Naive B cell (primary cell): ENCODE results near the gene AMACR. TPM values are rescaled to one million over a fixed set of nuclear protein-coding genes. Genes with fewer than 3 reads are reported as not detected.
A peak's percentile ranks its signal among the peaks of the same experiment; 100 is the strongest.
"Not testable (repeated sequence)": the region's sequence is repeated elsewhere in the genome, so short reads cannot be mapped to it uniquely, and the experiment has no call there.

Experiments
- ATAC-seq, 2 donors: fragments of 150-1000 bp; cut with Tn5 transposase; 2 replicates each; pipeline ENCODE4 v1.10.0; 2021; ENCODE audit warnings: low read depth in 2 of 2, mild to moderate bottlenecking in 2 of 2, moderate library complexity in 2 of 2
- DNase-seq: peaks from one replicate; pipeline ENCODE4 v3.0.0; 2022
- H3K27ac Mint-ChIP-seq, 6 donors: one replicate each; pipeline ENCODE4 v1.8.0; 2020 to 2022; ENCODE audit warnings: mild to moderate bottlenecking in 6 of 6, mixed read lengths in 6 of 6, moderate library complexity in 5 of 6, inconsistent platforms in 2 of 6
- H3K27me3 Mint-ChIP-seq, 3 donors: one replicate each; pipeline ENCODE4 v1.8.0; 2021 to 2022; ENCODE audit warnings: mixed read lengths in 3 of 3, mild to moderate bottlenecking in 1 of 3
- H3K36me3 Mint-ChIP-seq, 2 donors: one replicate each; pipeline ENCODE4 v1.8.0; 2020 to 2022; ENCODE audit warnings: mixed read lengths in 2 of 2, inconsistent platforms in 1 of 2, mild to moderate bottlenecking in 1 of 2
- H3K4me1 Mint-ChIP-seq, 3 donors: one replicate each; pipeline ENCODE4 v1.8.0; 2020 to 2022; ENCODE audit warnings: mixed read lengths in 3 of 3, inconsistent platforms in 1 of 3, mild to moderate bottlenecking in 1 of 3, moderate library complexity in 1 of 3
- H3K4me3 Mint-ChIP-seq, 8 donors: one replicate each; pipeline ENCODE4 v1.8.0; 2020 to 2022; ENCODE audit warnings: mild to moderate bottlenecking in 8 of 8, mixed read lengths in 8 of 8, moderate library complexity in 8 of 8, inconsistent platforms in 2 of 8
- H3K9me3 Mint-ChIP-seq, 7 donors: one replicate each; pipeline ENCODE4 v1.8.0; 2020 to 2022; ENCODE audit warnings: mixed read lengths in 7 of 7, mild to moderate bottlenecking in 5 of 7, inconsistent platforms in 2 of 7, moderate library complexity in 1 of 7
- polyA plus RNA-seq, 6 donors: library from polyadenylated mRNA; unstranded; fragments of 300-500 nt; fragmentation: Illumina TruSeq; gene quantifications; one replicate each; pipeline ENCODE4 v1.2.3, GENCODE V29; 2021; ENCODE audit warnings: low read depth in 6 of 6

AMACR gene
- polyA plus RNA-seq, 6 donors from 2014 or later = 4.3 to 12.5 (median 8.3) TPM

DNA sequence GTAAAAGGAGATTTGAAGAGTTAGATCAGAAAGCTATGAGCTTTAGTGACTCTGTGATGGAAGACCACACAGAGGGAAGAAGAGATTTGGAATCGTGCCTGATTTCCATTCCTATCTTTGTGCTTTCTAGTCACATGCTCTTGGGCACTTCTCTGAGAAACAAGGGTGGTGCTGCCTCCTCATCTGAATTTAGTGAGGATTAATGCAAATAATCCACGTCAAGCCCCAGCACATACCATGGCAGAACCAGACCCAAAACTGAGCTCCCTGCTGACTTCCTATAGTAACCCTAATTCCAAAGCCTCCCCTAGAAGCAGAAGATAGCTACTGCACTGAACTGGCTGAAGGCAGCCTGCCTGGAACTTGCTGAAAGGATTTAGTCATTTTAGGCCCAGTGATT is 41.0 kb downstream of the AMACR start:
- H3K27ac Mint-ChIP-seq = no peak overlapping the region
- peaks cover 4 to 19% (median 4%) of the 10 kb centered on the region in 3 donors for H3K27me3 Mint-ChIP-seq
- H3K4me3 Mint-ChIP-seq = no peak overlapping the region
- H3K36me3 Mint-ChIP-seq = no peaks in the 10 kb centered on the region
- no peak for ATAC-seq
- no peak for DNase-seq
- no peaks in the 10 kb centered on the region for H3K9me3 Mint-ChIP-seq
- H3K4me1 Mint-ChIP-seq = no peaks in the 10 kb centered on the region

DNA sequence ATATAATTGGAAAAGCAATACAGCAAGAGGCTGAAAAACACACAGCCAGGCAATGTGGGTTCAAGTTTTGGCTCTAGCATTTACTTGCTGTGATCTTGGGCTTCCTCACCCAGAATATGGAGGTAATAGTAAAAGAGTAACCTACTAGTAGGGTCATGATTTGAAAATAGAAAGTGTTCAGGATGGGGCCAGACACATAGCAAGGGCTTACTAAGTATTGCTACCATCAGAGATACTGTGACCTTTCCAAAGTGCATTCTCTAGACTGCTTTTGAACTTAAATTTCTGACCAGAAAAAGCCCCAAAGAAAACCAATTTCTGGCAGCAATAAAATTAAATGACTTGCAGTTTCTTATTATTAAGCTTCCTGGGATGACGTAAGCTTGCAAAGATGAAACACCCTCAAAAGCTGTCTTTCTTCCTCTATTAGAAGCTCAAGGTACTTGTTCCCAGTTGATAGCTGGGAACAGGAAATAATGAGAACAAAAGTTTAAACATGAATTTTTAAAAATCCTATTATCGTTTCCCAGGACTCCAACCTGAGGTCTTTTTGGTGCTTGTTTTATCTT is 43.6 kb downstream of the AMACR start:
- no peaks in the 10 kb centered on the region for H3K4me1 Mint-ChIP-seq
- DNase-seq = no peak

DNA sequence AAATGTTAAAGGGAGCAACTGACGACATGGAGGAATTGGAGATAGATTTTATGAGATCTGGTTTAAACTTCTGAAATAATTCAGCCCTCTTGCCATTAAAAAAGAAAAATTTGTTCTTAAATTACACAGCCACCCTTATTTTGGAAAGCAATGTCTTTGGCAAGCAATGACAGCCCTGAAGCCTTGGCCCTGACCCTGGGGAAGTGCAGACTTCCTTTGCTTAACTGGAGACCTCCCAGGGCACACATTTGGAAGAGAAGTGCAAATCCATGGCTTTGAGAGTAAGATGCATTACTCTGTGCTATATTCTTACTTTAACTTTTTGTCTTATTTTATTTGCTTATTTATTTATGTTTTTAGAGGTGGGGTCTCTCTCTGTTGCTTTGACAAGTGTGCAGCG is 49.7 kb downstream of the AMACR start:
- no peak for DNase-seq
- H3K27ac Mint-ChIP-seq = no peak overlapping the region
- H3K36me3 Mint-ChIP-seq = no peaks in the 10 kb centered on the region
- peaks cover 0 to 27% (median 9%) of the 10 kb centered on the region in 7 donors for H3K9me3 Mint-ChIP-seq
- H3K4me1 Mint-ChIP-seq = no peaks in the 10 kb centered on the region
- H3K27me3 Mint-ChIP-seq = peaks cover 7 to 21% (median 13%) of the 10 kb centered on the region in 3 donors
- ATAC-seq = no peak
- H3K4me3 Mint-ChIP-seq = no peak overlapping the region

More for the DNA sequence above, 43.6 kb downstream of the AMACR start:
- Mint-ChIP-seq H3K27me3 (peaks cover 7 to 20% (median 16%) of the 10 kb centered on the region in 3 donors), H3K9me3 (no peaks in the 10 kb centered on the region), H3K27ac (no peak overlapping the region), H3K4me3 (no peak overlapping the region), H3K36me3 (no peaks in the 10 kb centered on the region)
- no peak for ATAC-seq

DNA sequence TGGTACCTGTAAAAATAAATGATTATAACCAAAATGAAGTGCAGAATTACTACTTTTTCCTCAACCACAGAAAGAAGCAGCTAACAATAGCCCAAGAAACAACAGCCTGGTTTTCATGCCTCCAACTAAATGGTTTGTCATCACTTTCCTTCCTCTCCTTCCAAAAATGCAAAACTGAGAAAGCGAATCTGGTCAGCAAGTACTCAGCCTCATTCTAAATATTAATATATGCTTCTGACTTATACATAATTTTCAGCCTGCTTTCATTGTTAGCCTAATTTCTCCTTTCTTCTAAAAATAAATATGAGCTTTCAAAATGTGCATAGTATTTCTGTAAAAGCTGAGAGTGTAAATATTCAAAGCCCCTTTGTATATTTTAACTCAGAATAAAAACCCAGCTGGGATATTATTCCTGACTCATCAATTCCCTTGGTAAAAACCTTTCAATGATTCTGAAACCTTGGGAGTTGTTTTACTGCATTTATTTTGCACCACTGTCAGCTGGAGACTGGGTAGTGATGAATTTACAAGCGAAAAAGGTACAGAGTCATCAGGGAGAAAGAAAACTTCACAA is 50.2 kb downstream of the AMACR start:
- H3K27ac Mint-ChIP-seq = no peak overlapping the region
- no peak overlapping the region for H3K4me3 Mint-ChIP-seq
- peaks cover 0 to 27% (median 9%) of the 10 kb centered on the region in 7 donors for H3K9me3 Mint-ChIP-seq
- H3K27me3 Mint-ChIP-seq = peaks cover 7 to 21% (median 13%) of the 10 kb centered on the region in 3 donors
- no peak for ATAC-seq
- no peaks in the 10 kb centered on the region for H3K36me3 Mint-ChIP-seq
- no peaks in the 10 kb centered on the region for H3K4me1 Mint-ChIP-seq
- no peak for DNase-seq

DNA sequence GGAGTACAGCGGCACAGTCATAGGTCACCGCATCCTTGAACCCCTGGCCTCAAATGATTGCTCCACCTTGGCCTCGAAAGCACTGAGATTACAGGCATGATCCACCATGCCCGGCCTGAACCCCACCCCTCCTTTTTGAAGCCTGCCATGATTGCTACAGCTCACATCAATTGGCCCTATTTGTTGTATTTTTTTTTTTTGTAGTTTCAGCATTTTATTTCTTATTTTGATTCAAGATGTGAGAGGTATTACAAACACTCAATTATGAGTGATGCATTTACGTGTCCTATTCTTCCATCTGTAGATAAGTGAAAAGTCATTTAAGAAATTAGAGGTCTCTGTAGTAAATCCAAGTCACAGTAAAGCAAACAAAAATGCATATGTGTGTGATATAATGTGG is 55.7 kb downstream of the AMACR start:
- H3K4me3 Mint-ChIP-seq = peak overlapping the region in 1 of 8 donors; percentile 4
- not testable (repeated sequence) for ATAC-seq, H3K27me3 Mint-ChIP-seq, H3K36me3 Mint-ChIP-seq, DNase-seq, H3K4me1 Mint-ChIP-seq, H3K27ac Mint-ChIP-seq
- H3K9me3 Mint-ChIP-seq = peaks cover 4 to 33% (median 12%) of the 10 kb centered on the region in 7 donors

DNA sequence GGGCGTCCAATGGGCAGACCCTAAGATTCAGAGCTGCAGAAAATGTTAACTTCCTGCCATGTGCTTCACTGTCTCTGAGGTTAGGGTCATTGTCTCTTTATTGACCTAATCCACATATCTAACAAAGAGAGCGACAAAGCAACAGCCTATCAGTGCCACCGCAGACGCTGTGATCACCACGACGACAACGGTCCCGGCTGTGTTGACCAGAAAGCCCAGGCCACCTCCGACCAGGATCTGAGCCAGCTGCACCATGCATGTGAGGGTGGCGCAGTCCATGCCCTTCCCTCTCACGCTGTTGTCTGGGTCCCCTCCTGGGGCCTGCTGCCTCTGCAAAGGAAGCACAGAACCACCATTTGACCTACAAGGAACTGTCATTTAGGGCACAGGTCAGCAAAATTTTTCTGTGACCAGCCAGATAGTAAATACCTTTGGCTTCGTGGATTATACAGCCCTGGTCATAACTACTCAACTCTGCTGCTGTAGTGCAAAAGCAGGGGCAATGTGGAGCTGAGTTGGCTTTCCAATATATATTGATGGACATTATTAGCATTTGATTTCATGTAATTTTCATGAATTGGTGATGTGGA is 63.2 kb downstream of the AMACR start:
- Mint-ChIP-seq H3K27ac (no peak overlapping the region), H3K9me3 (peaks cover 0 to 5% (median 3%) of the 10 kb centered on the region in 7 donors), H3K4me3 (no peak overlapping the region), H3K27me3 (peaks cover 39 to 47% (median 44%) of the 10 kb centered on the region in 3 donors), H3K36me3 (no peaks in the 10 kb centered on the region), H3K4me1 (no peaks in the 10 kb centered on the region)
- DNase-seq (no peak), ATAC-seq (no peak)

DNA sequence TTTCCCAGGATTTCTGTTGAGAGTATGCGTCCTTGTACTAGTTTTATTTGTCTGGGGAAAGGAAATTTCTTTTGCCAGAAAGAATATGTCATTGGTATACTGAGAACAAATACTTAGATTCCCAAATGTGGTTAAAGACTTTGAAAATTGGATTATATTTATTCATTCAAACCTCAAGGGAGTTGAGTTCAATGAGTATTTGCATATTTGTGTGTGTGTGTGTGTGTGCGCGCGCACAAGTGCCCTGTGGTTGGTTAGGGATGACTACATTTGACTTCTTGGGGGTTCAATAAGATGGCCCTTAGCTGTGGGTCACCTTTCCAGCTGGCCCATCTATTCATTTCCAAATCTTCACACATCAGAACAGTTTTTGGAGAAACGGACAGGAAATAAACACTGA is 66.8 kb downstream of the AMACR start:
- no peak overlapping the region for H3K4me3 Mint-ChIP-seq
- peaks cover 64 to 76% (median 67%) of the 10 kb centered on the region in 3 donors for H3K27me3 Mint-ChIP-seq
- no peak for DNase-seq
- peaks cover 0 to 2% (median 0%) of the 10 kb centered on the region in 3 donors for H3K4me1 Mint-ChIP-seq
- H3K27ac Mint-ChIP-seq = no peak overlapping the region
- no peak for ATAC-seq
- no peaks in the 10 kb centered on the region for H3K36me3 Mint-ChIP-seq
- H3K9me3 Mint-ChIP-seq = no peaks in the 10 kb centered on the region

DNA sequence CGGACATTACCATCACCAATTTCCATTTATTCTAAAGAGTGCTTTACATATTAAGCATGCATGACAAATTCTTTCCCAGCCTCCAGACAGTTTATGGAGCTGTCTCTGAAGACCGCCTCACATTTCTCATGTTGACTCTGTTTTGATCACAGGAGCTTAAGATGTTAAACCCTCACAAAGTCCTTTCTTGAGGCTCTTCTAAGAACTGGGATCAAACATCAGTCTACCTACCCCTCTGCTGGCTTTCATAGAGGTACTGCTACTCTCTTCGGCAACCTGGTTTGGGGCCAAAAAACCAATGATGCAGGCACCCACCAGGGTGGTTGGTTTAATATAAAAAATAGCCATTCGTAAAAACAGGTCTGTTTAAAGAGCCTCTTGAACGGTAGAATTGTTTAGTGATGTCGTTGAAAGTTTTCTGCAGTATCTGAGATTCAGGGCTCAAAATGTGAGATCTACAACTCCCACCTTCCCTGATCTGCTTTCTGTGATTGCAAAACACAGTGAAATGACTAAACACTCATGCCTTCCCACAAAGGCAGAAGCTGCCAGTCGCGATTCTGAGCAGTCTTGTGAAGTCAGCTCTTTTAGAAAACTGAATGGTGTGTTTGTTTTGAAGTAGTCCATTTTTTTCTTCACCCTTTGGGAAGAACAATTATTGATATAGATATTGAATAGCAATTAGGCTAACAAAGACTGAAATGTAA is 68.1 kb downstream of the AMACR start:
- no peaks in the 10 kb centered on the region for H3K36me3 Mint-ChIP-seq
- no peak overlapping the region for H3K27ac Mint-ChIP-seq
- no peaks in the 10 kb centered on the region for H3K9me3 Mint-ChIP-seq
- no peak for ATAC-seq
- peaks cover 59 to 81% (median 71%) of the 10 kb centered on the region in 3 donors for H3K27me3 Mint-ChIP-seq
- peaks cover 0 to 5% (median 0%) of the 10 kb centered on the region in 3 donors for H3K4me1 Mint-ChIP-seq
- no peak overlapping the region for H3K4me3 Mint-ChIP-seq
- no peak for DNase-seq

DNA sequence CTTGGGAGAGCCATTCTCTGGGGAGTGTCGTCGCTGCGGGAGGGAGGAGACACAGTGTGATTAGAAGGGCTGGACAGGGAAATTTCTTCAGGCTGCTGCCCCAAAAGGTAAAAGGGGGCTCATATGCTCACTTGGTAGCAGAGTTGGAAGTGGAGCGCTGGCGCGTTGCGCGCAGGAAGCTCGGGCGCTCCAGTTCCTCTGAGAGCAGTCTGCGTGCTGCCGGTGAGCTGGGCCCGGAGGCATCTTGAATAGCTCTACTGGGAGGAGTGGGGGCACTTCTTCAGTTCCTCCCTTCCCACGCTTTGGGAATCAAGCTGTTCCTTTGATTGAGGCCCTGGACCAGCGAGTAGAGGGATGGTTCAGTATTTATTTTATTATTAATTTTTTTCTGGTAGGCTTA is 69.0 kb downstream of the AMACR start:
- Mint-ChIP-seq H3K4me1 (peaks cover 0 to 12% (median 5%) of the 10 kb centered on the region in 3 donors), H3K36me3 (no peaks in the 10 kb centered on the region), H3K27me3 (peaks cover 59 to 76% (median 74%) of the 10 kb centered on the region in 3 donors), H3K9me3 (no peaks in the 10 kb centered on the region), H3K4me3 (peak overlapping the region in 1 of 8 donors; percentile 19), H3K27ac (no peak overlapping the region)
- DNase-seq = no peak
- no peak for ATAC-seq

DNA sequence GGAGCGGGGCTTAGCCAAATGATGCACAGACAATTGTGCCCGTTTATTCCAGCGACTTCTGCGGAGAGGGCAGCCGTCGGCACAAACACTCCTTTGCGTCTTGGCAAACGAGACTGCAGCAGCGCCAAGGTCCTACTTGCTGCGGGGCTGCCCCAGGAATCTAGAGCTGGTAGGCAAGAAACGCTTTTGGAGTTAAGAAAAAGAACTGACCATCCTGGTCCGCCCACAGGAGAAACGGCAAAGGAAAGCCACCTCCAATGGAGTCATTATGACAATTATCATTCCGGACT is 69.4 kb downstream of the AMACR start:
- Mint-ChIP-seq H3K9me3 (no peaks in the 10 kb centered on the region), H3K27me3 (peaks cover 59 to 74% (median 73%) of the 10 kb centered on the region in 3 donors), H3K27ac (no peak overlapping the region), H3K36me3 (no peaks in the 10 kb centered on the region), H3K4me1 (peaks cover 0 to 16% (median 5%) of the 10 kb centered on the region in 3 donors), H3K4me3 (peak overlapping the region in 2 of 8 donors; percentile 19 to 25)
- DNase-seq = no peak
- ATAC-seq = no peak

DNA sequence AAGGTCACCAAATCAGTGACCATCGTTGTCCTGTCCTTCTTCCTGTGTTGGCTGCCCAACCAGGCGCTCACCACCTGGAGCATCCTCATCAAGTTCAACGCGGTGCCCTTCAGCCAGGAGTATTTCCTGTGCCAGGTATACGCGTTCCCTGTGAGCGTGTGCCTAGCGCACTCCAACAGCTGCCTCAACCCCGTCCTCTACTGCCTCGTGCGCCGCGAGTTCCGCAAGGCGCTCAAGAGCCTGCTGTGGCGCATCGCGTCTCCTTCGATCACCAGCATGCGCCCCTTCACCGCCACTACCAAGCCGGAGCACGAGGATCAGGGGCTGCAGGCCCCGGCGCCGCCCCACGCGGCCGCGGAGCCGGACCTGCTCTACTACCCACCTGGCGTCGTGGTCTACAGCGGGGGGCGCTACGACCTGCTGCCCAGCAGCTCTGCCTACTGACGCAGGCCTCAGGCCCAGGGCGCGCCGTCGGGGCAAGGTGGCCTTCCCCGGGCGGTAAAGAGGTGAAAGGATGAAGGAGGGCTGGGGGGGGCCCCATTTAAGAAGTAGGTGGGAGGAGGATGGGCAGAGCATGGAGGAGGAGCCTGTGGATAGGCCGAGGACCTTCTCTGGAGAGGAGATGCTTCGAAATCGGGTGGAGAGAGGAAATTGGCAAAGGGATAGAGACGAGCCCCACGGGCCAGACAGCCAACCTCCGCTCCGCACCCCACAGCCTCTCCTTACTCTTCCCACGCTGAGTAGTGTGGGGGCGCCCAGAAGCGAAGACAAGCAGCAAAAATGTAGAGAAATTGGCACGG is 69.9 kb downstream of the AMACR start:
- H3K27ac Mint-ChIP-seq = no peak overlapping the region
- peaks cover 58 to 74% (median 68%) of the 10 kb centered on the region in 3 donors for H3K27me3 Mint-ChIP-seq
- ATAC-seq (no peak), DNase-seq (no peak)
- H3K36me3 Mint-ChIP-seq = no peaks in the 10 kb centered on the region
- no peaks in the 10 kb centered on the region for H3K9me3 Mint-ChIP-seq
- peaks cover 0 to 18% (median 5%) of the 10 kb centered on the region in 3 donors for H3K4me1 Mint-ChIP-seq
- peak overlapping the region in 1 of 8 donors; percentile 25 for H3K4me3 Mint-ChIP-seq

DNA sequence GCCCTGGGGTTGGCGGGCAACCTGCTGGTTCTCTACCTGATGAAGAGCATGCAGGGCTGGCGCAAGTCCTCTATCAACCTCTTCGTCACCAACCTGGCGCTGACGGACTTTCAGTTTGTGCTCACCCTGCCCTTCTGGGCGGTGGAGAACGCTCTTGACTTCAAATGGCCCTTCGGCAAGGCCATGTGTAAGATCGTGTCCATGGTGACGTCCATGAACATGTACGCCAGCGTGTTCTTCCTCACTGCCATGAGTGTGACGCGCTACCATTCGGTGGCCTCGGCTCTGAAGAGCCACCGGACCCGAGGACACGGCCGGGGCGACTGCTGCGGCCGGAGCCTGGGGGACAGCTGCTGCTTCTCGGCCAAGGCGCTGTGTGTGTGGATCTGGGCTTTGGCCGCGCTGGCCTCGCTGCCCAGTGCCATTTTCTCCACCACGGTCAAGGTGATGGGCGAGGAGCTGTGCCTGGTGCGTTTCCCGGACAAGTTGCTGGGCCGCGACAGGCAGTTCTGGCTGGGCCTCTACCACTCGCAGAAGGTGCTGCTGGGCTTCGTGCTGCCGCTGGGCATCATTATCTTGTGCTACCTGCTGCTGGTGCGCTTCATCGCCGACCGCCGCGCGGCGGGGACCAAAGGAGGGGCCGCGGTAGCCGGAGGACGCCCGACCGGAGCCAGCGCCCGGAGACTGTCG is 70.7 kb downstream of the AMACR start:
- Mint-ChIP-seq H3K4me3 (no peak overlapping the region), H3K27me3 (peaks cover 54 to 70% (median 61%) of the 10 kb centered on the region in 3 donors), H3K4me1 (peaks cover 0 to 18% (median 5%) of the 10 kb centered on the region in 3 donors), H3K36me3 (no peaks in the 10 kb centered on the region), H3K27ac (no peak overlapping the region), H3K9me3 (no peaks in the 10 kb centered on the region)
- no peak for DNase-seq
- no peak for ATAC-seq
